Neutrophil (primary cell): ENCODE results near the gene RAD51B.

Experiments
- H3K27ac ChIP-seq: fragments of 200-600 bp; sonication (generic); 2 replicates; pipeline ENCODE4 v1.5.1; 2016; ENCODE audit warnings: mild to moderate bottlenecking, moderate library complexity
- H3K27me3 ChIP-seq: fragments of 200-600 bp; sonication (generic); 2 replicates; pipeline ENCODE4 v1.6.0; 2016; ENCODE audit warnings: mild to moderate bottlenecking
- H3K36me3 ChIP-seq: fragments of 200-600 bp; sonication (generic); 2 replicates; pipeline ENCODE4 v1.5.1; 2017
- H3K4me1 ChIP-seq, 2 experiments: fragments of 200-600 bp in 1 of 2; sonication (generic) in 1 of 2; 1 replicate in 1 of 2; 2 replicates in 1 of 2; pipeline versions ENCODE4 v1.5.1 to v1.6.1; 2013 to 2016; ENCODE audit warnings: low read depth in 1 of 2, low read length in 1 of 2, mild to moderate bottlenecking in 1 of 2, moderate library complexity in 1 of 2; ENCODE audit not compliant: control insufficient read depth in 1 of 2, insufficient read depth in 1 of 2
- H3K4me3 ChIP-seq, 2 experiments: fragments of 200-600 bp in 1 of 2; sonication (generic) in 1 of 2; 1 replicate in 1 of 2; 2 replicates in 1 of 2; pipeline ENCODE4 v1.5.1; 2013 to 2016; ENCODE audit warnings: low read depth in 1 of 2, low read length in 1 of 2, mild to moderate bottlenecking in 1 of 2, moderate library complexity in 1 of 2
- H3K9me3 ChIP-seq: fragments of 200-600 bp; sonication (generic); 2 replicates; pipeline ENCODE4 v1.5.1; 2016
- CTCF ChIP-seq: fragments of 200-600 bp; sonication (generic); IDR thresholded peaks from 2 replicates; pipeline ENCODE4 v1.5.1; 2016; ENCODE audit warnings: antibody characterized with exemption

Gene RAD51B

GRCh38 chr14:68417009-68417650 is 597.6 kb downstream of the RAD51B start:
- H3K4me3 ChIP-seq: no peak overlapping the region
- no peak for TF ChIP-seq CTCF
- no peaks in the 10 kb centered on the region for H3K4me1 ChIP-seq
- H3K9me3 ChIP-seq: no peaks in the 10 kb centered on the region
- no peaks in the 10 kb centered on the region for H3K36me3 ChIP-seq
- H3K27me3 ChIP-seq: no peaks in the 10 kb centered on the region
- no peak overlapping the region for H3K27ac ChIP-seq

- Histone ChIP-seq H3K4me3 (no peak overlapping the region), H3K27me3 (no peaks in the 10 kb centered on the region), H3K27ac (no peak overlapping the region), H3K9me3 (no peaks in the 10 kb centered on the region), H3K4me1 (no peaks in the 10 kb centered on the region), H3K36me3 (no peaks in the 10 kb centered on the region)
- TF ChIP-seq CTCF: no peak
These were observed 598.9 kb downstream of the RAD51B start for GRCh38 chr14:68418174-68419118.

- Histone ChIP-seq H3K27ac (no peak overlapping the region), H3K27me3 (no peaks in the 10 kb centered on the region), H3K9me3 (no peaks in the 10 kb centered on the region), H3K4me1 (peaks cover 0 to 4% of the 10 kb centered on the region in 2 experiments), H3K36me3 (no peaks in the 10 kb centered on the region), H3K4me3 (no peak overlapping the region)
- TF ChIP-seq CTCF: no peak
These were observed 600.8 kb downstream of the RAD51B start for GRCh38 chr14:68420350-68420749.

- Histone ChIP-seq H3K27me3 (no peaks in the 10 kb centered on the region), H3K4me3 (no peak overlapping the region), H3K9me3 (no peaks in the 10 kb centered on the region), H3K27ac (no peak overlapping the region), H3K4me1 (peaks cover 0 to 4% of the 10 kb centered on the region in 2 experiments), H3K36me3 (no peaks in the 10 kb centered on the region)
- TF ChIP-seq CTCF: no peak
These were observed 601.5 kb downstream of the RAD51B start for GRCh38 chr14:68421116-68421515.

GRCh38 chr14:68423686-68424085 is 604.1 kb downstream of the RAD51B start:
- TF ChIP-seq CTCF: no peak
- H3K4me3 ChIP-seq: no peak overlapping the region
- H3K36me3 ChIP-seq: no peaks in the 10 kb centered on the region
- peaks cover 0 to 4% of the 10 kb centered on the region in 2 experiments for H3K4me1 ChIP-seq
- peak overlapping the region; percentile 24 for H3K27ac ChIP-seq
- no peaks in the 10 kb centered on the region for H3K27me3 ChIP-seq
- no peaks in the 10 kb centered on the region for H3K9me3 ChIP-seq
